GM12878 (cell line): ENCODE results near the gene ATP10A.

Experiments used
- CBX3 ChIP-seq: fragments of 200-600 bp; sonication (generic); IDR thresholded peaks from 2 replicates; pipeline ENCODE4 v1.6.1; 2016; ENCODE audit warnings: low read depth, borderline replicate concordance
- EZH2 ChIP-seq: IDR thresholded peaks from 2 replicates; pipeline ENCODE4 v1.6.1; 2012; ENCODE audit warnings: low read depth, mild to moderate bottlenecking, control low read depth, inconsistent platforms, low read length, borderline replicate concordance; ENCODE audit not compliant: control insufficient read depth
- FOS ChIP-seq: IDR thresholded peaks from 3 replicates; pipeline ENCODE4 v1.6.1; 2011; ENCODE audit warnings: borderline replicate concordance; ENCODE audit not compliant: insufficient read length; ENCODE audit errors: extremely low read depth
- JUNB ChIP-seq: IDR thresholded peaks from 2 replicates; pipeline ENCODE4 v1.6.1; 2016; ENCODE audit warnings: antibody characterized with exemption, mild to moderate bottlenecking
- MXI1 ChIP-seq: fragments of 150-350 bp; IDR thresholded peaks from 2 replicates; pipeline ENCODE4 v1.6.1; 2011; ENCODE audit warnings: low read depth, mild to moderate bottlenecking, inconsistent platforms, low read length, improper control_type of control experiment
- POLR2A ChIP-seq: IDR thresholded peaks from 2 replicates; pipeline ENCODE4 v1.6.1; 2011; ENCODE audit warnings: low read depth, mild to moderate bottlenecking, low read length
- POLR2AphosphoS5 ChIP-seq: IDR thresholded peaks from 2 replicates; pipeline ENCODE4 v1.6.1; 2011; ENCODE audit warnings: mild to moderate bottlenecking, low read length, inconsistent platforms
- RFX5 ChIP-seq: IDR thresholded peaks from 2 replicates; pipeline ENCODE4 v1.6.1; 2011; ENCODE audit warnings: low read depth, low read length, improper control_type of control experiment
- SP1 ChIP-seq: IDR thresholded peaks from one replicate; pipeline ENCODE4 v1.6.1; 2011; ENCODE audit warnings: low read depth, low read length
- STAT1 ChIP-seq: fragments of 450-650 bp; conservative IDR thresholded peaks from 2 replicates; pipeline ENCODE4 v1.6.1; 2014; ENCODE audit warnings: antibody characterized with exemption, mild to moderate bottlenecking
- TF ChIP-seq, protein P1 (sequence below), 3 experiments: IDR thresholded peaks in 2 of 3; conservative IDR thresholded peaks in 1 of 3; 2 replicates each; pipeline ENCODE4 v1.5.1; 2011; ENCODE audit warnings: low read depth in 3 of 3, low read length in 3 of 3, mild to moderate bottlenecking in 3 of 3, control low read depth in 2 of 3, moderate library complexity in 2 of 3, inconsistent platforms in 1 of 3, mixed read lengths in 1 of 3; ENCODE audit not compliant: control insufficient read depth in 2 of 3, insufficient read depth in 1 of 3; ENCODE audit errors: extremely low read depth in 1 of 3
- TF ChIP-seq, protein P2 (sequence below): IDR thresholded peaks from 2 replicates; pipeline ENCODE4 v1.6.1; 2012; ENCODE audit warnings: low read length, inconsistent platforms
- TF ChIP-seq, protein P3 (sequence below): IDR thresholded peaks from 2 replicates; pipeline ENCODE4 v1.6.1; 2012; ENCODE audit warnings: mild to moderate bottlenecking, low read depth, low read length
- TF ChIP-seq, protein P4 (sequence below): IDR thresholded peaks from 2 replicates; pipeline ENCODE4 v1.6.1; 2012; ENCODE audit warnings: low read depth, low read length, improper control_type of control experiment

DNA sequence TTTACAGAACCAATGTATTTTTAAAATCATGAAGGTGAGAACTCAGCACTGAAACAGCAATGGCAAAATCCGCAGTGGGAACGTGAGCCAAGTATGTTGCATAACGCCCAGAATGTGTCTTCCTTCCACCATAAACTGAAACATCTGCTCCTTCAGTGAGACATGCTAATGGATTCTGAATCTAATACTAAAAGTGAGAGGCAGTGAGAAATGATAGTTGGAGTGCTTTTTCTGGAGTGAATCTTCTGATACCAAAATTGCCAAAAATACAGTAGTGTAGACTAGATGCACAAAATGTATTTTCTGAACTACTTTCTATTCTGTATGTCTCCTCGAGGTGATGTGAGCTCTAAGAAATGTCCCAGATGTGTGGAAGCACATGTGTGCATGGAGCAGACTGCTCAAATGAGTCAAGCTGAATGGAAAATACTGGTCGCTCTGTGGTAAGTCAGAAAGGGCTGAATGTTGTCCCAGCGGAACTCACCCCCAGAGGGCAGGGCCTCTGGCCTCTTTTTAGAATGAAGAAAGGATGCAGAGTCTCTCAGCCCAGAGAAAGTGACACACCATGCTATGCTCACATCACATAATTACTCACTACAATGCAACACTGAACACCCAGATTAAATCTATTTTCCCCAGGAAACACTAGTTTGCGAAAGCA lies 73.0 kb downstream of the ATP10A start:
- TF ChIP-seq, protein P1, sequence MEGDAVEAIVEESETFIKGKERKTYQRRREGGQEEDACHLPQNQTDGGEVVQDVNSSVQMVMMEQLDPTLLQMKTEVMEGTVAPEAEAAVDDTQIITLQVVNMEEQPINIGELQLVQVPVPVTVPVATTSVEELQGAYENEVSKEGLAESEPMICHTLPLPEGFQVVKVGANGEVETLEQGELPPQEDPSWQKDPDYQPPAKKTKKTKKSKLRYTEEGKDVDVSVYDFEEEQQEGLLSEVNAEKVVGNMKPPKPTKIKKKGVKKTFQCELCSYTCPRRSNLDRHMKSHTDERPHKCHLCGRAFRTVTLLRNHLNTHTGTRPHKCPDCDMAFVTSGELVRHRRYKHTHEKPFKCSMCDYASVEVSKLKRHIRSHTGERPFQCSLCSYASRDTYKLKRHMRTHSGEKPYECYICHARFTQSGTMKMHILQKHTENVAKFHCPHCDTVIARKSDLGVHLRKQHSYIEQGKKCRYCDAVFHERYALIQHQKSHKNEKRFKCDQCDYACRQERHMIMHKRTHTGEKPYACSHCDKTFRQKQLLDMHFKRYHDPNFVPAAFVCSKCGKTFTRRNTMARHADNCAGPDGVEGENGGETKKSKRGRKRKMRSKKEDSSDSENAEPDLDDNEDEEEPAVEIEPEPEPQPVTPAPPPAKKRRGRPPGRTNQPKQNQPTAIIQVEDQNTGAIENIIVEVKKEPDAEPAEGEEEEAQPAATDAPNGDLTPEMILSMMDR (IDR thresholded peaks at IDR 0.05 in 2 of 3, conservative IDR thresholded peaks at IDR 0.05 in 1 of 3; ENCODE audit: control insufficient read depth in 2 of 3, extremely low read depth in 1 of 3, insufficient read depth in 1 of 3, low read depth in 3 of 3, low read length in 3 of 3), result no peak
- TF ChIP-seq, protein P2, sequence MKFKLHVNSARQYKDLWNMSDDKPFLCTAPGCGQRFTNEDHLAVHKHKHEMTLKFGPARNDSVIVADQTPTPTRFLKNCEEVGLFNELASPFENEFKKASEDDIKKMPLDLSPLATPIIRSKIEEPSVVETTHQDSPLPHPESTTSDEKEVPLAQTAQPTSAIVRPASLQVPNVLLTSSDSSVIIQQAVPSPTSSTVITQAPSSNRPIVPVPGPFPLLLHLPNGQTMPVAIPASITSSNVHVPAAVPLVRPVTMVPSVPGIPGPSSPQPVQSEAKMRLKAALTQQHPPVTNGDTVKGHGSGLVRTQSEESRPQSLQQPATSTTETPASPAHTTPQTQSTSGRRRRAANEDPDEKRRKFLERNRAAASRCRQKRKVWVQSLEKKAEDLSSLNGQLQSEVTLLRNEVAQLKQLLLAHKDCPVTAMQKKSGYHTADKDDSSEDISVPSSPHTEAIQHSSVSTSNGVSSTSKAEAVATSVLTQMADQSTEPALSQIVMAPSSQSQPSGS, result no peak
- TF ChIP-seq MXI1 (no peak), EZH2 (no peak), POLR2AphosphoS5 (no peak), JUNB (no peak), POLR2A (no peak), STAT1 (no peak), SP1 (no peak), RFX5 (no peak), FOS (no peak), CBX3 (no peak)
- TF ChIP-seq, protein P3, sequence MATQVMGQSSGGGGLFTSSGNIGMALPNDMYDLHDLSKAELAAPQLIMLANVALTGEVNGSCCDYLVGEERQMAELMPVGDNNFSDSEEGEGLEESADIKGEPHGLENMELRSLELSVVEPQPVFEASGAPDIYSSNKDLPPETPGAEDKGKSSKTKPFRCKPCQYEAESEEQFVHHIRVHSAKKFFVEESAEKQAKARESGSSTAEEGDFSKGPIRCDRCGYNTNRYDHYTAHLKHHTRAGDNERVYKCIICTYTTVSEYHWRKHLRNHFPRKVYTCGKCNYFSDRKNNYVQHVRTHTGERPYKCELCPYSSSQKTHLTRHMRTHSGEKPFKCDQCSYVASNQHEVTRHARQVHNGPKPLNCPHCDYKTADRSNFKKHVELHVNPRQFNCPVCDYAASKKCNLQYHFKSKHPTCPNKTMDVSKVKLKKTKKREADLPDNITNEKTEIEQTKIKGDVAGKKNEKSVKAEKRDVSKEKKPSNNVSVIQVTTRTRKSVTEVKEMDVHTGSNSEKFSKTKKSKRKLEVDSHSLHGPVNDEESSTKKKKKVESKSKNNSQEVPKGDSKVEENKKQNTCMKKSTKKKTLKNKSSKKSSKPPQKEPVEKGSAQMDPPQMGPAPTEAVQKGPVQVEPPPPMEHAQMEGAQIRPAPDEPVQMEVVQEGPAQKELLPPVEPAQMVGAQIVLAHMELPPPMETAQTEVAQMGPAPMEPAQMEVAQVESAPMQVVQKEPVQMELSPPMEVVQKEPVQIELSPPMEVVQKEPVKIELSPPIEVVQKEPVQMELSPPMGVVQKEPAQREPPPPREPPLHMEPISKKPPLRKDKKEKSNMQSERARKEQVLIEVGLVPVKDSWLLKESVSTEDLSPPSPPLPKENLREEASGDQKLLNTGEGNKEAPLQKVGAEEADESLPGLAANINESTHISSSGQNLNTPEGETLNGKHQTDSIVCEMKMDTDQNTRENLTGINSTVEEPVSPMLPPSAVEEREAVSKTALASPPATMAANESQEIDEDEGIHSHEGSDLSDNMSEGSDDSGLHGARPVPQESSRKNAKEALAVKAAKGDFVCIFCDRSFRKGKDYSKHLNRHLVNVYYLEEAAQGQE, result no peak
- TF ChIP-seq, protein P4, sequence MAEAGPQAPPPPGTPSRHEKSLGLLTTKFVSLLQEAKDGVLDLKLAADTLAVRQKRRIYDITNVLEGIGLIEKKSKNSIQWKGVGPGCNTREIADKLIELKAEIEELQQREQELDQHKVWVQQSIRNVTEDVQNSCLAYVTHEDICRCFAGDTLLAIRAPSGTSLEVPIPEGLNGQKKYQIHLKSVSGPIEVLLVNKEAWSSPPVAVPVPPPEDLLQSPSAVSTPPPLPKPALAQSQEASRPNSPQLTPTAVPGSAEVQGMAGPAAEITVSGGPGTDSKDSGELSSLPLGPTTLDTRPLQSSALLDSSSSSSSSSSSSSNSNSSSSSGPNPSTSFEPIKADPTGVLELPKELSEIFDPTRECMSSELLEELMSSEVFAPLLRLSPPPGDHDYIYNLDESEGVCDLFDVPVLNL, result no peak
